SKM-1 (cell line): ENCODE data around the gene TALDO1.

Source experiments
- DNase-seq: peaks from one replicate; lab custom pipeline; 2025; ENCODE audit not compliant: unreplicated experiment; lab: John Stamatoyannopoulos, UW

The TALDO1 gene

GRCh38 chr11:798093-798713 lies 50.9 kb downstream of the TALDO1 start, which contains the start of gene SLC25A22:
Gene SLC25A22, minus strand, starts transcription at chr11:798281. Its CDS starts 3,275 bp downstream, at chr11:795006.
- DNase-seq: peak; percentile 51

DNA sequence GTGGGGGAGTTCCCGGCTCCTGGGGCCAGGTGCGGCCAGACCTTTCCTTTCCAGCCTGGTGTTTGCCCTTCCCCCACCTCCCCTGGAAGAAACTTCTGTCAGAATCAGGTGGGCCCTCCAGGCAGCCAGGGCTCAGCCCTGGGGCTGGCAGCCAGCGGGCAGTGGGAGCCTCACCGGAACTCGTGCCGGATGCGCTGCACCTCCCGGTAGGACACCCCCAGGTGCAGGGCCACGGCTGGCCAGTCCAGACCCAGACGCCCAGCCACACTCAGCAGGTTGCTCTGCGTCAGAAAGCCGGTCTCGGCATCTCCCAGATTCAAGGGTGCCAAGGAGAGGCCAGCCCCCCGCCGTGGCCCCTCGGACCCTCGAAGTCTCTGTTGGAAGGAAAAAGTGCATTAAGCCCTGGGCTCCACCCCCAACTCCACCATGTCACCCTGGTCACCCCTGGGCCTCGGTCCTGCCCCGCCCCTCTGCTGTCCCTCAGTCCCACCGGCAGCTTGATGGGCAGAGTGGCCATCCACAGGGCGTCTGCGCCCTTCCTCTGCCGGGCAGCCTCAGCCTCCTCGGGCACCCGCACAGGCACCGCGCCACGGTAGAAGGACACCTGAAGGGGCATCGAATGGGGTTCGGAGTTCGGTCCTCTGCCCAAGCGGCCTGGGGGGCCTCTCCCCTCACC lies 52.5 kb downstream of the TALDO1 start:
- DNase-seq: no peak

- no peak for DNase-seq
Observed at GRCh38 chr11:800473-800872, 53.2 kb downstream of the TALDO1 start.

GRCh38 chr11:801097-801780 lies 54.0 kb downstream of the TALDO1 start:
- DNase-seq: no peak

DNA sequence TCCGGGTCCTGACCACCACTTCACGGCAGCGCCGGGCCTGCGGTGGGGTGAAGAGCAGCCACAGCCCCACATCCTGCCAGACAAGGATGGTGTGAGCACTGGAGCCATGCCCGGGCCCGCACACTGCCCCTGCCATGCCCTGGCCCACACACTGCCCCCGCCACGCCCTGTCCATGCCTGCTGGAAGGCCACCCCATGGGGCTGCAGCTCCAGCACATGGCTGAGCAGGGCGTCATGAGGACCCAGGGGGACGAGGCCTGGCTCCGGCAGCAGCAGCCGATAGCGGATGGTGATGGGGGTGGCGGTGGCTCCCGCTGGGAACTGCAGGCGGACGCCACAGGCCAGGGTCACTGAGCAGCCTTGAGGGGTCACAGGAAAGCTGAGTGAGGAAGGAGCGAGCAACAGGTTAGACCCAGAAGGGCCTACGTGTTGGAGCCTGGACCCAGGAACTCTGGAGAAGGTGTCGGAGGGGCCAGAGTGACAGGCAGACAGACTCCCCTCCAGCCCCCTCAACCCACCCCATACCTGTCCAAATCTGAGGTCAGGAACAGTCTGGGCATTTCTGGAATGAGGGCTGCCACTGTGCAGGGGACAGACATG lies 54.9 kb downstream of the TALDO1 start:
- no peak for DNase-seq

DNA sequence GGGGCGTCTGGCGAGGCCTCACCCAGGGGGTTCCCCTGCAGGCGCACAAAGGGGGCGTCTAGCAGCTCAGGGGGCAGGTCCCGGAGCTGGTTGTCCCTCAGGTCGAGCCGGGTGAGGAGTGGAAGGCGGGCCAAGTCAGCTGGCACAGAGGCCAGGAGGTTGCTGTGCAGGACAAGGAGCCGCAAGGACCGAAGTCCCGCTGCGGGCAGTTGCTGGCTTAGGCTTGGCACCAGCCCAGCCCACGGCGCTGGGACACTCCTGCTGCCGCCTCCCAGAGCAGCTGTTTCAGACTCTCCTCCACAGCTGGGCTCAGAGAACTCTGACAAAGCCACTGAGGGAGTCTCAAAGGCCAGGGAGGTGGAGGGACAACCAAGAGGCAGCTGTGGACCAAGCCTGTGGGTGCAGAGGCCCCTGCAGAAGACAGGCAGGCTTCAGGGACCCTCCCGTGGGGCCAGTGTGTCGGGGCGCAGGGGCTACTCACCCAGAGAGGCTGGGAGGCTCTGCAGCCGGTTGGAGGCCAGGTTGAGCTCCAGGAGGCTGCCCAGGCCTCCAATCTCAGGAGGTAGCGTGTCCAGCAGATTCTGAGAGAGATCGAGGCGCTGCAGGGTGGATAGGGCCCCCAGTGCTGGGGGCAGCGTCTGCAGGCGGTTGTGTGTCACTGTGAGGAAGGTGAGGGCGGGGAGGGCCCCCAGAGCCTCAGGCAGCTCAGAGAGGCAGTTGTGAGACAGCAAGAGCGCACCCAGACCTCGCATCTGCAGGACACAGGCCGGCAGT lies 55.6 kb downstream of the TALDO1 start:
- DNase-seq: no peak

GRCh38 chr11:803467-803742 lies 56.1 kb downstream of the TALDO1 start:
- no peak for DNase-seq

GRCh38 chr11:803770-804598 lies 56.7 kb downstream of the TALDO1 start:
- no peak for DNase-seq

DNA sequence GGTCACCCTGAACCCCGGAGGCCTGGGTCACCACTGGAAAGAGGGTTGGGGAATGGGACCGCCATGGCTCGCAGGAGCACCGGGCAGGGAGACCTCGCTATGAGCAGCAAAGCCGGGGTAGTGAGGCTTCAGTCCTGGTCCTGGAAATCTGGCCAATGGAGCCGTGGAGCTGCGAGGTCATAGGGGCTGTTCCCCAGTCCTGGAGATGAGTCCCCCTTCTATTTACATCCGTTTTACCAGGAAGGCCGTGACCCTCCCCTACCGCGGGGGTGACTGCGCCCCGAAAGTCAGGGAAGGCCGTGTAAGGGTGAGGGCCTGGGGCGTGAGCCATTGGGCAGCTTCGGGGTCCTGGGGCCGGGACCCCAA lies 57.3 kb downstream of the TALDO1 start:
- DNase-seq: no peak

DNA sequence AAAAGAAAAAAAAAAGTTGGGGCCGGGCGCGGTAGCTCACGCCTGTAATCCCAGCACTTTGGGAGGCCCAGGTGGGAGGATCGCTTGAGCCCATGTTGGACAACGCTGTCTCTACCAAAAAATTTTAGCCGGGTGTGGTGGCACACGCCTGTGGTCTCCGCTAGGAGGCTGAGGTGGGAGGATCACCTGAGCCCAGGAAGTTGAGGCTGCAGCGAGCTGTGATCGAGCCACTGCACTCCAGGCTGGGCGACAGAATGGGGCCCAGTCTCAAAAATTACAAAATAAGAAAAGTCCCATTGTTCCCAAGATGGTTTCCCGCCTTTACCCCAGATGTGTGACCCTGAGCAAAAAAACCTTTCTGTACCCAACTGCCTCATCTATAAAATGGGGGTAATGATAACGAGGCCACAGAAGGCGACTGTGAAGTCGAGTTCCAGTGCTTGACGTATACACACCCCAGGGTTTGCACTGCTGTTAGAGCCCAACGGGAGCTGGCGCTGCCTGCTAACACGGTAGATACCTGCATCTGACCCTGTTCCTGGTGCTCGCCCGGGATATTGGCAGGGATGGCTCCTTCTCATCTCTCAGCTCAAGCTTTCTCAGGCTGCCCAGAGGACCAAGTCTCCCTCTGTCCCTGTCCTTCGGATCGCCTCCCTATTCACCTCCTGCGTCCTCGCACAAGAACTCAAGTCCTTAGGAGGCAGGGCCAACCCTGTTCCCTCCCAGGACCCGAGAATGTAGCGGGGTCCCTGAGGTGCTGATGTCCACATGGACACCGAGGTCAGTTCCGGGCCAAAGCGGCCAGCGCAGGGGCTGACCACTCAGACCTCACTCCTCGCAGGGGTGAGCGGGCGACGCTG lies 61.4 kb downstream of the TALDO1 start:
- DNase-seq: no peak

DNA sequence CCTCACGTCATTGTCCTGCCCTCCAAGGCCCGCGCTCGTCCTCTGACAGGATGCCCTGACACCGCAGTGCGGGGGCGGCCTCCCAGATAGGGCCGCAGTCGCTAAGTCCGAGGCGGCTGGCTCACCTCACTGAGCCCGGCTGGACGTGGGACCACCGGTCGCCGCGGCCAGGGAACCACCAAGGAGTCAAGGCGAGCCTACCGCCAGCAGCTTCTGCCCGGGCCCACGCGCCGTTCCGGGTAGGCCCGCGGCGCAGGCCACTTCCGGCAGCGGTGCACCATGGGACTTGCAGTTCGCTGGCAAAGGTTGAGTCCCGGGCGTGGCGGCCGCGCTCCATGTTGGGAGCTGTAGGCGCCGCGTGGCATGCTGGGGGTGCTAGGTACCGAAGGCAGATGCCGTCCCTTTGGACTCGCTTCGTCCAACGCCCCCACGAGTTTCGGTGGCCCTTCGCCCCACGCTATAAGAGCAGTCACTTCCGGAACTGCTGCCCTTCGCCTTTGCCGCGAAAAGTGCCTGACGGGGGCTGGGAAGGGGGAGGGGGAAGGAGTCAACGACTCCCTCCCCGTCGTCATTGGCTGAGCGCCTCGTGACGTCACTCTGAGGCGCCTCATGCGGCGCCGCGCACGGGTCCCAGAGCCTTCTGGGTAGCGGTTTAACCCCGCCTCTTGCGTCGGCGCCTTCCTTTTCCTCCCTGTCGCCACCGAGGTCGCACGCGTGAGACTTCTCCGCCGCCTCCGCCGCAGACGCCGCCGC lies 62.2 kb downstream of the TALDO1 start, which contains the start of gene RPLP2:
RPLP2 (plus strand) TSS at position 681 of the 753 bp plus-strand sequence. CDS start 268 bp downstream, outside the sequence.
- DNase-seq: peak; percentile 86

DNA sequence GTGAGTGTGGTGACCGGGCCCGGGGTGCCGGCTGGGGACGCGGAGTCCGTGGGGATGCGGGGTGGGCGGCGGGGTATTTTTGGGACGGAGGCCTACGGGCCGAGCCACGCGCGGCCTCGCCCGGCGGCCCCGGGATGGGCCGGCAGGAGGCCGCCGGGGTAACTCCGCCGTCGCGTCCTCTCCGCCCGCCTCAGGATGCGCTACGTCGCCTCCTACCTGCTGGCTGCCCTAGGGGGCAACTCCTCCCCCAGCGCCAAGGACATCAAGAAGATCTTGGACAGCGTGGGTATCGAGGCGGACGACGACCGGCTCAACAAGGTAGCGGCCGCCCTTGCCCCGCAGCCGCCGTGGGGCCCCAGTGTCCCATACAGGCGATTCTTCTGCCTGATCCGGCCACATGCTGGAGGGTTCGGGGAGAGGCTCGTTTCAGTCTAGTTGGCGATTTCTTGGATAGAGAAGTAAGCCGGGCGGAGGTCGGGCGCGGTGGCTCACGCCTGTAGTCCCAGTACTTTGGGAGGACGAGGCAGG lies 62.8 kb downstream of the TALDO1 start:
- no peak for DNase-seq

DNA sequence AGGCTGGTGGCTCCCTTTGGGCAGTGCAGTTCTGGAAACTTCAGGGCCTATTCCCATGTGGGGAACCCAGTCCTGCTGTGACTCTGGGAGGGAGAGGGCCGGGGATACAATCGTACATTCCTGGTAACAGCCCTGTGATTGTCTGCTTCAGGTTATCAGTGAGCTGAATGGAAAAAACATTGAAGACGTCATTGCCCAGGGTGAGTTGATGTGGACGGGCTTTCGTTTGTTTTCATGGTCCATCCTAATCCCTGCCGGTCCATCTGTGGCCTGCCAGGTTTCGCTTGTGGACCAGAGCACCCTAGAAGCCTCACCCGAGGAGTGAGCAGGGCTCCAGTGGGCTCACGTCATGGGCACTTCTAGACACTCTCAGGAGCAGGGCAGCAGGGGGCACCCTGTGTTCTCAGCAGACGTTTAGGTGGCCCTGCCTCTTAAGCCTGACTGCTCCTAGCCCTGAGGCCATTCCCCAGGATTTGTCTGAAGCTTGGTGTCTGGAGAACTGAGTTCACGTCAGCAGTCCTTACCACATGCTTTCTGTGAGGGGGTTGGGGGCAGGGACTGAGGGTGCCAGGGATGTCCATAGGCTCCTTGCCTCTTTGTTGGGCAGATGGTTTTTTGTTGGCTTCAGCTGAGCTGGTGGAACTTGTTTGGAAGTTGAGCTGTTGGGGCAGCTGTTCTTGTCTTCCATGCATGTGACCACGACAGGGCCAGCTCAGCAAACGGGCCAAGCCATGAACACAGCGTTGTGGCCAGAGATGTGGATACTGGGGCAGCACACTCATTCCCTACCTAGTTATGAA lies 64.4 kb downstream of the TALDO1 start:
- DNase-seq: no peak

- no peak for DNase-seq
Observed at GRCh38 chr11:812390-812789, 65.1 kb downstream of the TALDO1 start.

DNA sequence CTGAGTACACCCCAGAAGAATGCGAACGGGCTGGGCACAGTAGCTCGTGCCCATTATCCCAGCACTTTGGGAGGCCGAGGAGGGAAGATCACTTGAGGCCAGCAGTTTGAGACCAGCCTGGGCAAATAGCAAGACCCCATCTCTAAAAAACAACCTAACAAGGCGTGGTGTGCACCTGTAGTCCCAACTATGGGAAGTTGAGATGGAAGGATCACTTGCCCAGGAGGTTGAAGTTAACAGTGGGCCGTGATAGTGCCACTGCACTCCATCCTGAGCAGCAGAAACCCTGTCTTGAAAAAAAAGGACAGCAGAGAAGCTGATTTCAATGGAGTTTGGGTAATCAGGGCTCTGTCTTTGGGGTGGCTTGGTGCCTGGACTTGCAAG lies 65.8 kb downstream of the TALDO1 start:
- DNase-seq: no peak

DNA sequence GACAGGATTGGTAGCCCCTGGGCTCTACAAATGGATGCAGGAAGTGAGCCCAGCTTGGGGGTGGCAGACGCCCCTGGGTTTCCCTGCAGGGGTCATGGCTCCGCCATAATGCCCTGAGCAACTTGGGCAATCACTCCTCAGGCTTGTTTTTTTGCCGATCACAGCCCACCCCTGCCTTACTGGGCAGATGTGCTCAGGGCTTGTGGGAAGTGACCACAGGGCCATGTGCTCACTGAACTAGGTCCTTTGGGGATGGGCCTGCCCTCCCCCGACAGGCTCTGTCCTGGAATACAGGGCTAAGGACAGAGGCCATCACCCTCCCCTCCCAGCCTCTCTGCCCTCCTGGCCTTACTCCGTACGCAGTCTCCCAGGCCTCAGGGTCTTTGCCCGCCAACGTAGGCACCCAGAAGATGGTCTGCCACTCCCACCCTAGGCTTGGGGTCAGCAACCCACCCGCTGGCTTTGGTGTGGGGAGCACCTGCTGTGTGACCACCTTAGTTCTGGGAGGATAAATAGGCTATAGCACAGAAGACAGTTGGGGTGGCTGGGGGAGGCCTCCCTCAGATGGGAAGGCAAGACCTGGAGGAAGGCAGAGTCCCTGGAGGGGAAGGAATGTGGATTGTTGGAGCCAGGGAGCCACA lies 66.3 kb downstream of the TALDO1 start:
- DNase-seq: no peak
